Lower leg skin (tissue), 4 donors: ENCODE measurements around the gene IRF8. TPM values are rescaled to one million over a fixed set of nuclear protein-coding genes. Genes with fewer than 3 reads are reported as not detected.
"Not testable (repeated sequence)": the region's sequence is repeated elsewhere in the genome, so short reads cannot be mapped to it uniquely, and the experiment has no call there.

Experiments
- DNase-seq, 2 donors: peaks; one replicate each; pipeline ENCODE4 v3.0.0-alpha.2; 2019; ENCODE audit warnings: low spot score in 2 of 2
- H3K4me3 ChIP-seq: fragments of 200-600 bp; sonication (generic); 2 replicates; pipeline ENCODE4 v1.5.1; 2017; ENCODE audit warnings: mild to moderate bottlenecking, low read depth; ENCODE audit not compliant: poor library complexity, severe bottlenecking
- CTCF ChIP-seq, 3 donors: fragments of 450-650 bp; IDR thresholded peaks; one replicate each; pipeline ENCODE4 v1.5.1; 2016; ENCODE audit warnings: antibody characterized with exemption in 3 of 3, mild to moderate bottlenecking in 3 of 3, moderate library complexity in 2 of 3
- POLR2A ChIP-seq, 2 donors: fragments of 450-650 bp; IDR thresholded peaks; one replicate each; pipeline ENCODE4 v1.6.1; 2016 to 2017; ENCODE audit warnings: antibody characterized with exemption in 2 of 2, mild to moderate bottlenecking in 1 of 2, moderate library complexity in 1 of 2
- WGBS, 2 donors: methylation state at CpG; one replicate each; pipeline ENCODE4 v1.1.5; 2018; 5-methylcytosine and 5-hydroxymethylcytosine counted together
- intact Hi-C: fragments of 100-400 bp; cut with DNase I; formaldehyde crosslinking; loops from one replicate; pipeline ENCODE4 v1.15.0; 2023; ENCODE audit warnings: low total_unique reads
- total RNA-seq, 4 donors: library from RNA; depleted of rRNA; stranded (reverse); fragments of >200 nt; gene quantifications; one replicate each; pipeline ENCODE4 v1.1.0, GENCODE V29; 2016

IRF8 gene
- total RNA-seq, 4 donors from 2014 or later = 1.5 to 5.7 (median 3.7) TPM

GRCh38 chr16:85873153-85873552 is 25.8 kb upstream of the IRF8 start:
- WGBS, 2 donors = 81 to 85% methylated on average over 8 of the region's 8 CpGs
- peak in 1 of 2 donors; percentile 53 for DNase-seq
- TF ChIP-seq POLR2A (IDR thresholded peaks at IDR 0.05) (no peak), CTCF (IDR thresholded peaks at IDR 0.05) (no peak)

GRCh38 chr16:85874031-85874430 is 24.9 kb upstream of the IRF8 start:
- DNase-seq, H3K4me3 ChIP-seq, intact Hi-C loops: not testable (repeated sequence)
- 89% methylated on average over 5 of the region's 5 CpGs for WGBS, 2 donors

More at GRCh38 chr16:85873153-85873552, 25.8 kb upstream of the IRF8 start:
- intact Hi-C loops = no loop called here
- H3K4me3 ChIP-seq = no peak overlapping the region

GRCh38 chr16:85878407-85878806 is 20.6 kb upstream of the IRF8 start:
- 85 to 89% methylated on average over 5 of the region's 5 CpGs for WGBS, 2 donors
- no peak for DNase-seq
- no peak overlapping the region for H3K4me3 ChIP-seq
- intact Hi-C loops = no loop called here
- TF ChIP-seq CTCF (IDR thresholded peaks at IDR 0.05) (no peak), POLR2A (IDR thresholded peaks at IDR 0.05) (no peak)

- 19 to 24% methylated on average over 5 of the region's 5 CpGs for WGBS, 2 donors
- no peak overlapping the region for H3K4me3 ChIP-seq
- intact Hi-C loops = no loop called here
- no peak for TF ChIP-seq CTCF (IDR thresholded peaks at IDR 0.05)
- TF ChIP-seq POLR2A (IDR thresholded peaks at IDR 0.05) = no peak
- peak in 1 of 2 donors; percentile 78 for DNase-seq
Measured at GRCh38 chr16:85878875-85879274, 20.1 kb upstream of the IRF8 start.

GRCh38 chr16:85879549-85879948 is 19.4 kb upstream of the IRF8 start:
- intact Hi-C loops = no loop called here
- TF ChIP-seq POLR2A (IDR thresholded peaks at IDR 0.05) (no peak), CTCF (IDR thresholded peaks at IDR 0.05) (no peak)
- no peak for DNase-seq
- WGBS, 2 donors = 74 to 81% methylated on average over 6 of the region's 6 CpGs
- no peak overlapping the region for H3K4me3 ChIP-seq

GRCh38 chr16:85879975-85880831 is 18.8 kb upstream of the IRF8 start:
- H3K4me3 ChIP-seq = no peak overlapping the region
- whole genome bisulfite sequencing, 2 donors = 88 to 91% methylated on average over 3 of the region's 3 CpGs
- intact Hi-C loops = no loop called here

More at GRCh38 chr16:85879975-85880831, 18.8 kb upstream of the IRF8 start:
- TF ChIP-seq POLR2A (IDR thresholded peaks at IDR 0.05) = no peak
- TF ChIP-seq CTCF (IDR thresholded peaks at IDR 0.05) = no peak
- DNase-seq = no peak
